Measurements from ENCODE around the gene USP27X. TPM values are rescaled to one million over a fixed set of nuclear protein-coding genes. Genes with fewer than 3 reads are reported as not detected.

The USP27X gene
- total and polyA plus RNA-seq, 2 of the 8 experiments (the other 6 are each of a cell fraction or from before 2014, with no cell fraction given), result 3.8 to 4.7 TPM

- Histone ChIP-seq H3K18ac (ENCODE audit: extremely low read depth, low read length) (no peak overlapping the region), H3K4me1 (replicated peaks in 1 of 4; ENCODE audit: control insufficient read depth in 3 of 4, insufficient read depth in 4 of 4, low read length in 3 of 4) (no peaks in the 10 kb centered on the region), H3K23me2 (ENCODE audit: low read depth, low read length) (no peaks in the 10 kb centered on the region), H4K91ac (replicated peaks; ENCODE audit: insufficient read length, low read length) (no peak overlapping the region), H3K4me3 (ENCODE audit: extremely low read depth in 1 of 4, insufficient read depth in 2 of 4, low read depth in 3 of 4, low read length in 4 of 4) (no peak overlapping the region), H2BK15ac (ENCODE audit: low read length) (no peak overlapping the region), H3K9ac (replicated peaks in 1 of 4; ENCODE audit: extremely low read depth in 1 of 4, low read depth in 3 of 4, low read length in 3 of 4) (no peak overlapping the region), H4K5ac (ENCODE audit: insufficient read length, low read depth, low read length) (no peak overlapping the region), H3K36me3 (ENCODE audit: control insufficient read depth in 2 of 4, insufficient read depth in 4 of 4, low read length in 3 of 4) (no peaks in the 10 kb centered on the region), H2BK5ac (ENCODE audit: low read depth, low read length) (no peak overlapping the region), H3K79me2 (ENCODE audit: control insufficient read depth in 1 of 2, insufficient read depth in 2 of 2, low read length in 2 of 2) (no peaks in the 10 kb centered on the region), H2BK20ac (ENCODE audit: low read length) (no peak overlapping the region), H3K9me3 (ENCODE audit: insufficient read depth in 2 of 2, low read depth in 1 of 2, low read length in 1 of 2) (no peaks in the 10 kb centered on the region), H3K4ac (replicated peaks; ENCODE audit: insufficient read length, low read depth, low read length) (no peak overlapping the region), H4K20me1 (replicated peaks in 1 of 2; ENCODE audit: control insufficient read depth in 1 of 2, insufficient read depth in 2 of 2, low read length in 2 of 2) (no peaks in the 10 kb centered on the region), H3K27ac (ENCODE audit: low read depth, low read length) (no peak overlapping the region), H2AK5ac (ENCODE audit: low read depth, low read length) (no peak overlapping the region), H3K27me3 (replicated peaks in 1 of 4; ENCODE audit: control insufficient read depth in 3 of 4, extremely low read depth in 1 of 4, insufficient read depth in 3 of 4, low read length in 3 of 4) (no peaks in the 10 kb centered on the region), H3K23ac (ENCODE audit: insufficient read length) (no peak overlapping the region), H3K56ac (replicated peaks; ENCODE audit: insufficient read length, low read depth, low read length) (no peak overlapping the region), H2AFZ (ENCODE audit: low read length) (no peak overlapping the region), H3K4me2 (ENCODE audit: insufficient read depth in 1 of 2, low read depth in 2 of 2, low read length in 2 of 2) (no peak overlapping the region), H4K8ac (ENCODE audit: extremely low read depth, insufficient read depth, low read length) (no peak overlapping the region), H3K79me1 (ENCODE audit: low read depth, low read length) (no peaks in the 10 kb centered on the region), H2BK12ac (ENCODE audit: low read depth, low read length) (no peak overlapping the region), H3K14ac (ENCODE audit: insufficient read length) (no peak overlapping the region), H2BK120ac (replicated peaks; ENCODE audit: low read depth, low read length) (no peak overlapping the region)
- POLR2A ChIA-PET (ENCODE audit: partially characterized antibody), result no interaction called here
- TF ChIP-seq EGR1 (IDR thresholded peaks at IDR 0.05; ENCODE audit: borderline replicate concordance, low read depth, low read length) (no peak), ATF3 (IDR thresholded peaks at IDR 0.05; ENCODE audit: insufficient read depth, low read depth, low read length) (no peak), NRF1 (IDR thresholded peaks at IDR 0.05; ENCODE audit: low read depth, low read length) (no peak), BCL11A (IDR thresholded peaks at IDR 0.05; ENCODE audit: low read depth in 2 of 2, low read length in 2 of 2) (no peak), YY1 (IDR thresholded peaks at IDR 0.05; ENCODE audit: low read depth, low read length) (no peak), E2F6 (IDR thresholded peaks at IDR 0.05) (no peak), ASH2L (IDR thresholded peaks at IDR 0.05; ENCODE audit: low read length) (no peak), CBX8 (IDR thresholded peaks at IDR 0.05; ENCODE audit: borderline replicate concordance, low read depth, low read length) (no peak)
- CTCF ChIA-PET (ENCODE audit: partially characterized antibody), result interaction anchor here (1.1 kb wide), 1 partner anchor 19 kb away, joined by 3 read pairs; no protein-coding TSS in a partner anchor
- DNase-seq (ENCODE audit: low read depth in 1 of 2, low spot score in 2 of 2) (no peak), FAIRE-seq (no peak)
- 75% methylated on average over 2 of the region's 2 CpGs; no CpG with 5 or more reads in 1 of the 2 experiments for WGBS, 2 experiments (ENCODE audit: extremely low coverage in 1 of 2, insufficient coverage in 1 of 2, insufficient read length in 1 of 2, insufficient replicate concordance in 2 of 2, low coverage in 1 of 2, low lambda C conversion rate in 2 of 2, missing lambda C conversion rate in 1 of 2)
Observed at GRCh38 chrX:49858341-49858740, 20.9 kb upstream of the USP27X start.
